Measurements from ENCODE around the gene RGS6.

Gene RGS6

DNA sequence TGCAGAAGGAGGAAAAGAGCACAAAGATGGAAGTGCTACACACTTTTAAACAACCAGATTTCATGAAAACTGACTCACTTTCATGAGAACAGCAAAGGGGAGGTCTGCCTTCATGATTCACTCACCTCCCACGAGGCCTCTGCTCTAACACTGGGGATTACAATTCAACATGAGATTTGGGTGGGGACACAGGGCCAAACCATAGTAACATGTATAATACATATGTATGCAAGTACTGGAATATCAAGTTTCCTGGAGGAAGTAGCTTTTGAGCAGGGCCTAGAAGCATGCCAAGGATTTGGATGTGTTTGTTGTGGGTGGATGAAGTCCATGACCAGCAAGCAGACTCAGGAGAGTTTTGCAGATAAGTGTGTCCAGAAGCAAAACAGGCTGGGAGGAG lies 409.0 kb downstream of the RGS6 start:
- no peak overlapping the region for H3K4me3 ChIP-seq (ENCODE audit: low read length)
- H3K27ac ChIP-seq (ENCODE audit: low read length): no peak overlapping the region
- H3K36me3 ChIP-seq (ENCODE audit: control insufficient read depth, low read depth, low read length): no peaks in the 10 kb centered on the region
- H3K9ac ChIP-seq (ENCODE audit: low read length): no peak overlapping the region
- H3K9me3 ChIP-seq (ENCODE audit: control insufficient read depth, low read depth, low read length): no peaks in the 10 kb centered on the region
- H3K4me1 ChIP-seq (ENCODE audit: control insufficient read depth, low read depth, low read length): no peaks in the 10 kb centered on the region
- H3K27me3 ChIP-seq (ENCODE audit: control insufficient read depth, insufficient read depth, low read length): no peaks in the 10 kb centered on the region

DNA sequence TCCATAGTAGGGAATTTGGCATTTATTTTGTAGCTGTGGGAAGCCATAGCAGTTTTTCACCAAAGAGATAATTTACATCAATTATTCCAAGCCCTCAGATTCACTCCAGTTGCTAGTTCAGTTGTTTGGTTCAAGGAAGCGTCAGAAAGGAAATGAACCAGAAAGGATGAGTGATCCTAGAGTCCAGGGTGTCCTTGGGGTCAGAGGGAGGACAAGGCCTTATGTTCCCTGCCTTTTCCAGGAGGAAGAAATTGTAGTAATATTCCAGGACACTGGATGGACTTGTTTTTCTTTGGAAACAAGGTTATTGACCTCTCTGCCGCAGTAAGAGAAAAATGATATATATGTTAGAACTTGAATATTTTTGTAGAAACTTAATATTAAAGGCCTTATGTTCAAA lies 409.5 kb downstream of the RGS6 start:
- H3K9me3 ChIP-seq (ENCODE audit: control insufficient read depth, low read depth, low read length): no peaks in the 10 kb centered on the region
- H3K9ac ChIP-seq (ENCODE audit: low read length): no peak overlapping the region
- H3K27me3 ChIP-seq (ENCODE audit: control insufficient read depth, insufficient read depth, low read length): no peaks in the 10 kb centered on the region
- no peaks in the 10 kb centered on the region for H3K4me1 ChIP-seq (ENCODE audit: control insufficient read depth, low read depth, low read length)
- no peak overlapping the region for H3K27ac ChIP-seq (ENCODE audit: low read length)
- H3K4me3 ChIP-seq (ENCODE audit: low read length): no peak overlapping the region
- no peaks in the 10 kb centered on the region for H3K36me3 ChIP-seq (ENCODE audit: control insufficient read depth, low read depth, low read length)

DNA sequence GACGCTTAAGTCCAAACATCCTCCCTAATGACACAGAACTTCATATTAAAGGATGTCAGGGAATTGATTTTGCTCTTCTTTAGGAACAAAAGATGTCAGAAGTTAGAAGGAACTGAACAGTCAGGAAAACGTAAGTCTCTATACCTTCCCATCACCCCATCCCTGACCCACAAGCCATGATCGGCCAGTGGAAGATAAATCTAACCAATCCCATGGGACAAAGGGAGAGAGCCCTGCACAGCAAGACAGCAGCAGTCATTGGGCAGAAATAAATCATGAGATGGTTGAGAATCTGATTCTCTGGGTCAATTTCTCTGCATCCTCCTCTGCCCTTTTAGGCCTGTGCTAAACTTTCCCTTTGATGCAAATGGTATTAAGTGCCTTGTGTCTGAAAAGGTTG lies 414.9 kb downstream of the RGS6 start:
- Histone ChIP-seq H3K4me1 (ENCODE audit: control insufficient read depth, low read depth, low read length) (no peaks in the 10 kb centered on the region), H3K9me3 (ENCODE audit: control insufficient read depth, low read depth, low read length) (no peaks in the 10 kb centered on the region), H3K27me3 (ENCODE audit: control insufficient read depth, insufficient read depth, low read length) (no peaks in the 10 kb centered on the region), H3K36me3 (ENCODE audit: control insufficient read depth, low read depth, low read length) (no peaks in the 10 kb centered on the region), H3K27ac (ENCODE audit: low read length) (no peak overlapping the region), H3K9ac (ENCODE audit: low read length) (no peak overlapping the region), H3K4me3 (ENCODE audit: low read length) (no peak overlapping the region)

DNA sequence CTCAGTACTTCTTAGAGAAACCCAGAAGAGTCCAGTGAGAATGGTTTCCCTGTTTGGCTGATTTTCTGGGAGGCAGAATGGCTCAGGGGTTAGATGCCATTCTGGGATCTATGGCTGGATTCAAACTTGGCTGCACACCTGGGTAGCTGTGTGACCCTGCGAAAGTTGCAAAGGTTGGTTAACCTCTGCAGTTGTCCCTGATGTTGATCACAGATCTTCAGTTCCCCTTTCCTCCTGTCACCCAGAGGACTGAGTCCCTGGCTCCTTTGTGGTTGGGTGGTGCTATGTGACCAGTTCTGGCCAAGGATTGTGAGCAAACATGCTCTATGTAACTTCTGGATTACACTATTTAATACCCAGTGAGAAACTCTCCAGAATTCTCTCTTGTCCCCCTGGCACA lies 418.0 kb downstream of the RGS6 start:
- no peaks in the 10 kb centered on the region for H3K36me3 ChIP-seq (ENCODE audit: control insufficient read depth, low read depth, low read length)
- no peak overlapping the region for H3K27ac ChIP-seq (ENCODE audit: low read length)
- no peak overlapping the region for H3K9ac ChIP-seq (ENCODE audit: low read length)
- no peak overlapping the region for H3K4me3 ChIP-seq (ENCODE audit: low read length)
- no peaks in the 10 kb centered on the region for H3K9me3 ChIP-seq (ENCODE audit: control insufficient read depth, low read depth, low read length)
- H3K27me3 ChIP-seq (ENCODE audit: control insufficient read depth, insufficient read depth, low read length): no peaks in the 10 kb centered on the region
- no peaks in the 10 kb centered on the region for H3K4me1 ChIP-seq (ENCODE audit: control insufficient read depth, low read depth, low read length)

DNA sequence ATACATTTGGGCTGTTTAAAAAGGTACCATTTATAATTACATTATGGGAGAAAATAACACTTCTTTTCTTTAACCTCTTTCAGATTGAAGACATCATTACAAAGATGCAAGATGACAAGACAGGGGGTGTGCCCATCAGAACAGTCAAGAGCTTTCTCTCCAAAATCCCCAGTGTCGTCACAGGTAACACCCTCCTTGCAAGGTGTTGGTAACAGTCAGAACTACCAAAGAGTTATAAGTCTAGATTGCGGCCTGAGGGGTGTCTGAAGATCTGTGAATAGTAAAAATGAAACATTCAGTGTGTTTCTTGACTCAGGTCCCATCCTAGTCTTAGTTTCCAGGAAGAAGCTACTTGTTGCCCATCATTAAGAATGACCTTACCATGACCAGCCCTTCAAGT lies 419.8 kb downstream of the RGS6 start:
- Histone ChIP-seq H3K4me1 (ENCODE audit: control insufficient read depth, low read depth, low read length) (no peaks in the 10 kb centered on the region), H3K4me3 (ENCODE audit: low read length) (no peak overlapping the region), H3K36me3 (ENCODE audit: control insufficient read depth, low read depth, low read length) (no peaks in the 10 kb centered on the region), H3K27me3 (ENCODE audit: control insufficient read depth, insufficient read depth, low read length) (no peaks in the 10 kb centered on the region), H3K9ac (ENCODE audit: low read length) (no peak overlapping the region), H3K9me3 (ENCODE audit: control insufficient read depth, low read depth, low read length) (no peaks in the 10 kb centered on the region), H3K27ac (ENCODE audit: low read length) (no peak overlapping the region)

DNA sequence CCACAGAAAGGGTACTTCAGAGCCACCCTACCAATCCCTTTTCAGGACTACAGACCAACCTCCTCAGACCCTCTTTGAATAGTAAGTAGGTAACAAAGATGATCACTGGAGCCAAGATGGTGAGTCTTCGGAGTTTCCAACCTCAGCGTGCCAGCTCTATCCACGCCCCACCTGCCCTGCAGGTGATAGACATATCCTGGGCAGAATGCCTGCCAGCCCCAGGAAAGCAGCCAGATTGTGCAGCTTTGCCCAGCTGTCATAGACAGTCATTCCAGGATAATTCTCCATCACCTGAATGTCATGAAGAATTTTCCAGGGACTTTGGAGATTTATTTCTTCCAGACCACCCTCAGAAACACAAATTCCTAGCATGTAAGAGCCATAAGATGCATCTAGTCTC lies 434.4 kb downstream of the RGS6 start:
- Histone ChIP-seq H3K4me3 (ENCODE audit: low read length) (no peak overlapping the region), H3K9ac (ENCODE audit: low read length) (no peak overlapping the region), H3K27me3 (ENCODE audit: control insufficient read depth, insufficient read depth, low read length) (no peaks in the 10 kb centered on the region), H3K36me3 (ENCODE audit: control insufficient read depth, low read depth, low read length) (no peaks in the 10 kb centered on the region), H3K4me1 (ENCODE audit: control insufficient read depth, low read depth, low read length) (no peaks in the 10 kb centered on the region), H3K9me3 (ENCODE audit: control insufficient read depth, low read depth, low read length) (no peaks in the 10 kb centered on the region), H3K27ac (ENCODE audit: low read length) (no peak overlapping the region)

DNA sequence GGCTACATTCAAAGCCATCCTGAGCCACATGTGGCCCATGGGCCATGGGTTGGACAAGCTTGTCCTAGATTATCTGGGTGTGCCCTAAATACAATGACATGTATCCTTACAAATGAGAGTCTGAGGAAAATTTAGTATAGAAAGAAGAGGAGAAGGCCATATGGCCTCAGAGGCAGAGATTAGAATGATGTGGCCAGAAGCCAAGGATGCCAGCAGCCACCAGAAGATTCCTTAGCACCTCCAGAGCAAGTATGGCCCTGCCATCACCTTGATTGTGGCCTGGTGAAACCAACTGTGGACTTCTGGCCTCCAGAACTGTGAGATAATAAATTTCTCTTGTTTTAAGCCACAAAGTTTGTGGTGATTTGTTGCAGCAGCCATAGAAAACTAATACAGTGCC lies 436.9 kb downstream of the RGS6 start:
- H3K9ac ChIP-seq (ENCODE audit: low read length): no peak overlapping the region
- no peaks in the 10 kb centered on the region for H3K27me3 ChIP-seq (ENCODE audit: control insufficient read depth, insufficient read depth, low read length)
- H3K36me3 ChIP-seq (ENCODE audit: control insufficient read depth, low read depth, low read length): no peaks in the 10 kb centered on the region
- no peak overlapping the region for H3K4me3 ChIP-seq (ENCODE audit: low read length)
- no peaks in the 10 kb centered on the region for H3K9me3 ChIP-seq (ENCODE audit: control insufficient read depth, low read depth, low read length)
- no peak overlapping the region for H3K27ac ChIP-seq (ENCODE audit: low read length)
- H3K4me1 ChIP-seq (ENCODE audit: control insufficient read depth, low read depth, low read length): no peaks in the 10 kb centered on the region

DNA sequence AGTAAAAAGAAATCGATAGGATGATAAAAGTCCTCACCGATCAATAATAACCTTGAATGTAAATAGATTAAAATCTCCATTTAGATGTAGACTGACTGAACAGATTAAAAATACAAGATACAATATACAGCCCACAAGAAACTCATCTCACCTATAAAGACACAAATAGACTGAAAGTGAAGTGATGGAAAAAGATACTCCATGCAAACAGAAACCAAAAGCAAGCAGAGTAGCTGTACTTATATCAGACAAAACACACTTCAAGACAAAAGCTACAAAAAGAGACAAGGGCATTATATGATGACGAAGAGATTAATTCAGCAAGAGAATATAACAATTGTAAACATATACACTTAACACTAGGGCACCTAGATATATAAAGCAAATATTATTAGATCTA lies 444.8 kb downstream of the RGS6 start:
- no peaks in the 10 kb centered on the region for H3K27me3 ChIP-seq (ENCODE audit: control insufficient read depth, insufficient read depth, low read length)
- no peaks in the 10 kb centered on the region for H3K9me3 ChIP-seq (ENCODE audit: control insufficient read depth, low read depth, low read length)
- H3K4me1 ChIP-seq (ENCODE audit: control insufficient read depth, low read depth, low read length): no peaks in the 10 kb centered on the region
- H3K4me3 ChIP-seq (ENCODE audit: low read length): no peak overlapping the region
- H3K9ac ChIP-seq (ENCODE audit: low read length): no peak overlapping the region
- no peak overlapping the region for H3K27ac ChIP-seq (ENCODE audit: low read length)
- H3K36me3 ChIP-seq (ENCODE audit: control insufficient read depth, low read depth, low read length): no peaks in the 10 kb centered on the region

DNA sequence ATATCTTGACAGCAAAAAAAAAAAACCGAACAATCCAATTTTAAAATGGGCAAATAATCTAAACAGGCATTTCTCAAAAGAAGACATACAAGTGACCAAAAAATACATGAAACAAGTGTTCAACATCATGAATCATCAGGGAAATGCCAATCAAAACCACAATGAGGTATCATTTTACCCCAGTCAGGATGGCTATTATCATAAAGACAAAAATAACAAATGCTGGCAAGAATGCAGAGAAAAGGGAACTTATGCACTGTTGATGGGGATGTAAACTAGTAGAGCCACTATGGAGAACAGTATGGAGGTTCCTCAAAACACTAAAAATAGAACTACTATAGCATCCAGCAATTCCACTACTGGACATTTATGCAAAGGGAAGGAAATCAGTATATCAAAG lies 448.2 kb downstream of the RGS6 start:
- no peaks in the 10 kb centered on the region for H3K27me3 ChIP-seq (ENCODE audit: control insufficient read depth, insufficient read depth, low read length)
- H3K9ac ChIP-seq (ENCODE audit: low read length): no peak overlapping the region
- no peak overlapping the region for H3K27ac ChIP-seq (ENCODE audit: low read length)
- no peaks in the 10 kb centered on the region for H3K4me1 ChIP-seq (ENCODE audit: control insufficient read depth, low read depth, low read length)
- H3K4me3 ChIP-seq (ENCODE audit: low read length): no peak overlapping the region
- H3K9me3 ChIP-seq (ENCODE audit: control insufficient read depth, low read depth, low read length): no peaks in the 10 kb centered on the region
- H3K36me3 ChIP-seq (ENCODE audit: control insufficient read depth, low read depth, low read length): no peaks in the 10 kb centered on the region

DNA sequence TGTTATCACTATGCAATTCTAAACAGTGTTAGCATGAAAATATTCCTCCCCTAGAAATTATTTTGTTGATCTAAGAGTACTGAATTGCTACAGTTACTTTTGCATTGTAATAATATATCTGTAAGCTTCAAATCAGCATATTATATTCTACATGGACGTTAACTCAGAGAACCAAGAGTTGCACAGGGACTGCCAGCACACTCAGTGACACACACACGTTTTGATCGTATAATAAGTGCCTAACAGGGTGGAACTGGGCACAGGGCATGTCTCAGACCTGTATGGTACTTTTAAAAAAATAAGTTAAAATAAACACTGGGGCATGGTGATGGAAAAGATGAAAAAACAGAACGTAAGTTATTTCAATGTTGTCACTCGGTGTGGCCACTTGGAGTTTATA lies 451.6 kb downstream of the RGS6 start:
- no peak overlapping the region for H3K27ac ChIP-seq (ENCODE audit: low read length)
- H3K4me3 ChIP-seq (ENCODE audit: low read length): no peak overlapping the region
- H3K36me3 ChIP-seq (ENCODE audit: control insufficient read depth, low read depth, low read length): no peaks in the 10 kb centered on the region
- no peak overlapping the region for H3K9ac ChIP-seq (ENCODE audit: low read length)
- no peaks in the 10 kb centered on the region for H3K9me3 ChIP-seq (ENCODE audit: control insufficient read depth, low read depth, low read length)
- H3K27me3 ChIP-seq (ENCODE audit: control insufficient read depth, insufficient read depth, low read length): no peaks in the 10 kb centered on the region
- H3K4me1 ChIP-seq (ENCODE audit: control insufficient read depth, low read depth, low read length): no peaks in the 10 kb centered on the region

DNA sequence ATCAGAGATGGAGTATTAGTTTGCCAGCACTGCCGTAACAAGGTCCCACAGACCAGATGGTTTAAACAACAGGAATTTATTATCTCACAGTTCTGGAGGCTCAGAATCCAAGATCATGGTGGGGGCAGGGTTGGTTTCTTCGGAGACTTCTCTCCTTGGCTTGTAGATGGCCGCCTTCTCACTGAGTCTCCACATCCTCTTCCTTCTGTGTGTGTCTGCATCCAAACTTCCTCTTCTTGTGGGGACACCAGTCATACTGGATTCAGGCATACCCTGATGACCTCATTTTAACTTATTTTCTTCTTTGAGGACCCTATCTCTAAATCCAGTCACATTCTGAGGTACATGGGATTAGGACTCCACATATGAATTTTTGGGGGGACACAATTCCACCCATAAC lies 455.5 kb downstream of the RGS6 start:
- Histone ChIP-seq H3K4me3 (ENCODE audit: low read length) (no peak overlapping the region), H3K4me1 (ENCODE audit: control insufficient read depth, low read depth, low read length) (no peaks in the 10 kb centered on the region), H3K27me3 (ENCODE audit: control insufficient read depth, insufficient read depth, low read length) (no peaks in the 10 kb centered on the region), H3K27ac (ENCODE audit: low read length) (no peak overlapping the region), H3K36me3 (ENCODE audit: control insufficient read depth, low read depth, low read length) (no peaks in the 10 kb centered on the region), H3K9me3 (ENCODE audit: control insufficient read depth, low read depth, low read length) (no peaks in the 10 kb centered on the region), H3K9ac (ENCODE audit: low read length) (no peak overlapping the region)

DNA sequence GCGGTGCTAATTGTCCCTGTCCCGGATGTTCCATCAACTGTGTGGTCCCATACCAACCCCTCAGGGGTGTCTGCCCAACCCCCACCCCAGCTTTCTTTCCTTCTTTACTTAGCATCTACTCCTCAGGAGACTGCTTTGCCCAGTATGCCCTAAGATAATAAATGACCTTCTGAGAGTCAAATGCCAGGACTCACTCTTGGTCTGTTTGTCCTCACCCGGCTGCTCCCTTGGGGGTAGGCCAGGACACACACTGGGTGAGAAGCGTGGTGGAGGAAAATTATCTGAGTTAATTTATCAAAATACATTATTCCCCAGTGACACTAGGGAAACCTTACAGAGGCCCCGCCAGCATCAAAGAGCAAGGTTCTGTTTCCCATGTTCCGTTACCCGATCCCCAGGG lies 457.0 kb downstream of the RGS6 start:
- Histone ChIP-seq H3K27me3 (ENCODE audit: control insufficient read depth, insufficient read depth, low read length) (no peaks in the 10 kb centered on the region), H3K36me3 (ENCODE audit: control insufficient read depth, low read depth, low read length) (no peaks in the 10 kb centered on the region), H3K9me3 (ENCODE audit: control insufficient read depth, low read depth, low read length) (no peaks in the 10 kb centered on the region), H3K4me3 (ENCODE audit: low read length) (no peak overlapping the region), H3K4me1 (ENCODE audit: control insufficient read depth, low read depth, low read length) (no peaks in the 10 kb centered on the region), H3K9ac (ENCODE audit: low read length) (no peak overlapping the region), H3K27ac (ENCODE audit: low read length) (no peak overlapping the region)
